Lower leg skin (tissue), 4 donors: ENCODE data around the gene ITSN1. TPM values are rescaled to one million over a fixed set of nuclear protein-coding genes. Genes with fewer than 3 reads are reported as not detected.

Experiments
- DNase-seq, 2 donors: peaks; one replicate each; pipeline ENCODE4 v3.0.0-alpha.2; 2019; ENCODE audit warnings: low spot score in 2 of 2
- H3K4me3 ChIP-seq: fragments of 200-600 bp; sonication (generic); 2 replicates; pipeline ENCODE4 v1.5.1; 2017; ENCODE audit warnings: mild to moderate bottlenecking, low read depth; ENCODE audit not compliant: poor library complexity, severe bottlenecking
- POLR2A ChIP-seq, 2 donors: fragments of 450-650 bp; IDR thresholded peaks; one replicate each; pipeline ENCODE4 v1.6.1; 2016 to 2017; ENCODE audit warnings: antibody characterized with exemption in 2 of 2, mild to moderate bottlenecking in 1 of 2, moderate library complexity in 1 of 2
- WGBS, 2 donors: methylation state at CpG; one replicate each; pipeline ENCODE4 v1.1.5; 2018; 5-methylcytosine and 5-hydroxymethylcytosine counted together
- intact Hi-C: fragments of 100-400 bp; cut with DNase I; formaldehyde crosslinking; loops from one replicate; pipeline ENCODE4 v1.15.0; 2023; ENCODE audit warnings: low total_unique reads
- total RNA-seq, 4 donors: library from RNA; depleted of rRNA; stranded (reverse); fragments of >200 nt; gene quantifications; one replicate each; pipeline ENCODE4 v1.1.0, GENCODE V29; 2016
- TF ChIP-seq, protein P1 (sequence below), 3 donors: fragments of 450-650 bp; IDR thresholded peaks; one replicate each; pipeline ENCODE4 v1.5.1; 2016; ENCODE audit warnings: antibody characterized with exemption in 3 of 3, mild to moderate bottlenecking in 3 of 3, moderate library complexity in 2 of 3

The ITSN1 gene
- total RNA-seq, 4 donors from 2014 or later, result 17.4 to 39.5 (median 31.7) TPM

DNA sequence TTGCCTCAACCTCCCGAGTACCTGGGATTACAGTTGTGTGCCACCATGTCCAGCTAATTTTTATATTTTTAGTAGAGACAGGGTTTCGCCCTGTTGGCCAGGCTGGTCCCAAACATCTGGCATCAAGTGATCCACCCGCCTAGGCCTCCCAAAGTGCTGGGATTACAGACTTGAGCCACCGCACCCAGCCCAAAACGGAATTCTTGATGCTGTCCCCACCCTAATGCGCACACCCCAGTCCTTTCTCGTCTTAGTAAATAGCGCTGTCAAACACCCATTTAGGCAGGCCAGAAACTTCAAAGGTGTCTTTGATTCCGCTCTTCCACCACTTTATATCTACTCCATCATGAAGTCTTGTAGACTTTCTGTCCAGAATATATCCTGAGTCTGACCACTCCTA, 35.1 kb downstream of the ITSN1 start:
- H3K4me3 ChIP-seq, result no peak overlapping the region
- 91 to 92% methylated on average over 9 of the region's 9 CpGs for WGBS, 2 donors
- TF ChIP-seq POLR2A (IDR thresholded peaks at IDR 0.05), result no peak
- TF ChIP-seq, protein P1, sequence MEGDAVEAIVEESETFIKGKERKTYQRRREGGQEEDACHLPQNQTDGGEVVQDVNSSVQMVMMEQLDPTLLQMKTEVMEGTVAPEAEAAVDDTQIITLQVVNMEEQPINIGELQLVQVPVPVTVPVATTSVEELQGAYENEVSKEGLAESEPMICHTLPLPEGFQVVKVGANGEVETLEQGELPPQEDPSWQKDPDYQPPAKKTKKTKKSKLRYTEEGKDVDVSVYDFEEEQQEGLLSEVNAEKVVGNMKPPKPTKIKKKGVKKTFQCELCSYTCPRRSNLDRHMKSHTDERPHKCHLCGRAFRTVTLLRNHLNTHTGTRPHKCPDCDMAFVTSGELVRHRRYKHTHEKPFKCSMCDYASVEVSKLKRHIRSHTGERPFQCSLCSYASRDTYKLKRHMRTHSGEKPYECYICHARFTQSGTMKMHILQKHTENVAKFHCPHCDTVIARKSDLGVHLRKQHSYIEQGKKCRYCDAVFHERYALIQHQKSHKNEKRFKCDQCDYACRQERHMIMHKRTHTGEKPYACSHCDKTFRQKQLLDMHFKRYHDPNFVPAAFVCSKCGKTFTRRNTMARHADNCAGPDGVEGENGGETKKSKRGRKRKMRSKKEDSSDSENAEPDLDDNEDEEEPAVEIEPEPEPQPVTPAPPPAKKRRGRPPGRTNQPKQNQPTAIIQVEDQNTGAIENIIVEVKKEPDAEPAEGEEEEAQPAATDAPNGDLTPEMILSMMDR (IDR thresholded peaks at IDR 0.05), result no peak
- intact Hi-C loops, result no loop called here
- DNase-seq, result no peak

DNA sequence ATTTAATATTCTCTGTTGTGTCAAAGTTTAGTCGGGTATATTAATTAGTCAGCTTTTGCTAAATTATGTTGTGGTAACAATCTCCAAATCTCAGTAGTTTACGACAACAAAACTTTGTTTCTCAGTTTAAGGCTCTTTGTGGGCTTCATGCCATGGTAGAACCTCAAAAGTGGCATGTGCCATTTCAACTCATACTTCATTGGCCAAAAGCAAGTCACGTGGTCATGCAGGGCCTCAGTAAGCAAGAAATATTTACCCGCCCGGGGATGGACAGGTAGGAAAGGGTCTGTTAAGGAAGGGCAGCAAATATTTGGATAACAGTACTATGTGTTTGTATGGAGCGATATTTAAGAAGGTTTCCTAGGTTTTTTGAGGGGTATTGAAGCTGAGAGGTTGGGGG, 38.6 kb downstream of the ITSN1 start:
- no peak for DNase-seq
- no peak overlapping the region for H3K4me3 ChIP-seq
- WGBS, 2 donors, result 69 to 81% methylated on average over 6 of the region's 6 CpGs
- intact Hi-C loops, result no loop called here
- TF ChIP-seq, protein P1 (IDR thresholded peaks at IDR 0.05), result no peak
- no peak for TF ChIP-seq POLR2A (IDR thresholded peaks at IDR 0.05)

DNA sequence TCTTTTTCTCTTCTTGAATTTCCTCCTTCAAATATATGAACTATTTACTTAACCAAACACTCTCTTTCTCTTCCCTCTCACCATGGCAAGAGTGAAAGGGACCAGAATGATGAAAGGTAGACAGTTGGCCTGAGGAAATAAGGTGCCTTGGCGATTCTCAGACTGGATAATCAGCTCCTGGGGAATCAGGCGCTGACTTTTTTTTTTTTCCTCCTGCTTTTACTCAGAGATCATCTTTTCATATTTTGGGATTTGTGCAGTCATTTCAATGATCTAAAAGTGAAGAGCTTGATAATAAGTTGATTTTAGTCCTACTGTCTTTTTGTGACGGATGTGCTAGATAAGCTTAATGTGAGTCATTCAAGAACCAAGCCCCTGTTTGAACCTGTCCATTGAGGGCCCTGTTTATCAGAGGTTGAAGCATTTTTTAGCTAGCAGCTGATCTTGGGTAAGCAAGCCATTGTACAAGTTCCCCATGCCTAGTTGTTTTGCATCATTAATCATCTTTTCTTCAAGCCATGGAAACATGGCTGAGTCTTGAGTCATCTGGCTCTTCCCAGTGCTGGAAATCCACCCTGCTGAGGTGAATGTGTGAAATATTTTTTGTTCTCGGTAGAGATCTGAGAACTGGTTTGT, 40.8 kb downstream of the ITSN1 start:
- no peak for TF ChIP-seq POLR2A (IDR thresholded peaks at IDR 0.05)
- TF ChIP-seq, protein P1 (IDR thresholded peaks at IDR 0.05), result no peak
- no peak overlapping the region for H3K4me3 ChIP-seq
- DNase-seq, result no peak
- 45 to 48% methylated on average over 4 of the region's 4 CpGs for WGBS, 2 donors
- intact Hi-C loops, result no loop called here

DNA sequence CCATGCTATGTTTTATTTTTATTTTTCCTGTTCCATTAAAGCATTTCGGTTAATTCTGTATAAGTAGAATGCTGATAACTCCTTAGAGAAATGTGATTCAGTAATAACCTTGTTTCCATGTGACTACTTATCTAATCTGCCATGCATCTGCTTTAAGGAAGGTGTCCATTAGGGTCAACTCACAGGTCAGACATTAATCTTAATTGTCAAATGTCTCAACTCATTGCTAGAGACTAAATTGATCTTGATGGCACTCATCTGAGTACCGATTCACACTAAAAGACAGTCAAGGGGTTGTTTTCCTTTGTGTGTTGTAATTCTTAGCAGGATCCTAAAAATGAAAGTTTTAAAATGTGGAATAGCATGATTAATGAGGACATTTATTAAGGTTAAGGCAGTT, 41.8 kb downstream of the ITSN1 start:
- no peak for DNase-seq
- intact Hi-C loops, result no loop called here
- TF ChIP-seq, protein P1 (IDR thresholded peaks at IDR 0.05), result no peak
- no peak for TF ChIP-seq POLR2A (IDR thresholded peaks at IDR 0.05)
- H3K4me3 ChIP-seq, result no peak overlapping the region
- WGBS, 2 donors, result 68 to 77% methylated on average over 2 of the region's 2 CpGs

DNA sequence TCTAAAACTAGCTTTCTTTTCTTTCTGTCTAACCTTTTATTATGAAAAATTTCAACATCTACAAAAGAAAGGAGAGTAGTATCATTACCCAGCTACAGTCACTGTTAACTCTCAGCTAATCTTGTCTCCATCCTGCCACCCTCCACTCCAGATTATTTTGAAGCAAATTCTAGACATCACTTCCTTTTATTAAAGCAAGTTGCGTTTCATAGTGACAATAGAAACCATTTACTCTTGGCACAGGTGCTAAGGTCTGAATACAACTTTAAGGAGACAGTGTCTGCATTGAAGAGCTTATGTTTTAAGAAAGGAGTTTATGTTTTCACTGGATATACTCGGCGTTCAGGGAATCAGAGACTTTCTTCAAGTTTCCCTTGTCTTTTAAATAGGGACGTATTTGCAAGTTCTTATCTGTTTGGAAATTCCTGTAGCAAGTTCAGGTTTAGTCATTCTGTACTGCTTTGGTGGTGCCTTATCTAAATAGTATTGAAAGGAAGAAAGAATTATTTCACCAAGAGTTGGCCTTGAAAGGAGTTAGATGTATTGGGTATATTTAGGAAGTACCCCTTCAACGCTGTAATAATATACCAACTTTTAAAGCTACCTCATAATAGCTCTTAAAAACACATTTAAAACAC, 42.7 kb downstream of the ITSN1 start:
- intact Hi-C loops, result no loop called here
- 43 to 44% methylated on average over 5 of the region's 5 CpGs for WGBS, 2 donors
- TF ChIP-seq, protein P1 (IDR thresholded peaks at IDR 0.05), result no peak
- no peak for TF ChIP-seq POLR2A (IDR thresholded peaks at IDR 0.05)
- no peak overlapping the region for H3K4me3 ChIP-seq
- no peak for DNase-seq
